ENCODE measurements around the gene VANGL2.

VANGL2 gene

GRCh38 chr1:160429125-160429561, 28.8 kb downstream of the VANGL2 start:
- DNase-seq: no peak

- DNase-seq: peak; percentile 40
Observed at GRCh38 chr1:160429702-160430535, 29.6 kb downstream of the VANGL2 start.

- DNase-seq: no peak
Observed at GRCh38 chr1:160431006-160431405, 30.6 kb downstream of the VANGL2 start.

DNA sequence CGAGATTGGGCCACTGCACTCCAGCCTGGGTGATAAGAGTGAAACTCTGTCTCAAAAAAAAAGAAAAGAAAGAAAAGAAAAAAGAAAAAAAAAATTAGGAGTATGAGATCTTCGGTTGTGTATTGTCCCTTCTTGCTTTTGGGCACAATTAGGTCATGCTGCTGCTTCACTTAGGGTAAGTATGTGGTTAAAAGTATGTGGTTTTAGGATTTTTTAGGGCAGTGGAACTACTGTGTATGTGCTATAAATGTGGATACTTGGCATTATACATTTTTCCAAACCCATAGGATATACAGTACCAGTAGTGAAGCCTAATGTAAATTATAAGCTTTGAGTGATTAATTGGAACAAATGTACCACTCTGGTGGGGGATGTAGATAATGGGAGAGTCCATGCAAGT, 31.2 kb downstream of the VANGL2 start:
- no peak for DNase-seq

DNA sequence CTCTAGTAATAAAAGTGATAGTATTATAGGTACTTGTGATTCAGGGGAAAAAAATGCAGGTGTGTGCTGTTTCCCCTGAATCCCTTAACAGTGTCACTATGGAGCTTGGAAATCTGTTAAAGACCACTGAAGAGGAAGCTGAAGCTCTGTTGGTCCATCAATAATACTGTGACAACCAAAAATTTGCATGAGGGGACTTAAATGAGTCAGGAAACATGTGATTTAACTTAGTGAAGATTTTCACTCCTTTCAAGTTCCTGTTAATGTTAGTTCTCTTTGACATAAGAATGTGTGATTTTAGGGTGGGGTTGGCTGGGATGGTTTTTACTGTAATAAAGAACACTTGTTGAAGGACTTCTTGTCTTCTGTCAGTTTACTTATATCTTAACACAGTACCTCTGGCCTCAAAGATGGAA, 32.0 kb downstream of the VANGL2 start:
- DNase-seq: peak; percentile 48

GRCh38 chr1:160436966-160437365, 36.6 kb downstream of the VANGL2 start:
- DNase-seq: peak; percentile 68

GRCh38 chr1:160437432-160438316, 37.3 kb downstream of the VANGL2 start:
- peak; percentile 74 for DNase-seq

- peak; percentile 48 for DNase-seq
Observed at GRCh38 chr1:160438317-160438918, 38.1 kb downstream of the VANGL2 start.

GRCh38 chr1:160438935-160439334, 38.6 kb downstream of the VANGL2 start:
- no peak for DNase-seq

- no peak for DNase-seq
Observed at GRCh38 chr1:160439718-160440117, 39.4 kb downstream of the VANGL2 start.

- DNase-seq: peak; percentile 30
Observed at GRCh38 chr1:160446945-160447600, 46.7 kb downstream of the VANGL2 start.

- DNase-seq: no peak
Observed at GRCh38 chr1:160449494-160449893, 49.1 kb downstream of the VANGL2 start.

- DNase-seq: no peak
Observed at GRCh38 chr1:160451119-160451858, 50.9 kb downstream of the VANGL2 start.

DNA sequence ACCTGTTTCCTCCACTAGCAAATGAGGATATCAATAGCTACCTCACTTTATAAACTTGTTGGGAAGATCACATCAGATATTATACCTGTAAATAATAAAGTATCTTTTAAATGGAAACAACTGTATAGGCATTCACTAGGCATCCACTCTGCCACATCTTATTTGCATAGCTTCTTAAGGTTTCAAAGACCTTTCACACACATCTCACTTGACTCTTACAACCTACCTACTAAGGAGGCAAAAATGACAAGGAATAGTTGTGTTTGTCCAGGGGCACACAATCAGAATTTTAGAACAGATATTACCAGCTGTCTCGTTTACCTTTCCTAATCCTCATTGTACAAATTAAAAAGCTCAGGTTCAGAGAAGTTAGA, 51.5 kb downstream of the VANGL2 start:
- no peak for DNase-seq

DNA sequence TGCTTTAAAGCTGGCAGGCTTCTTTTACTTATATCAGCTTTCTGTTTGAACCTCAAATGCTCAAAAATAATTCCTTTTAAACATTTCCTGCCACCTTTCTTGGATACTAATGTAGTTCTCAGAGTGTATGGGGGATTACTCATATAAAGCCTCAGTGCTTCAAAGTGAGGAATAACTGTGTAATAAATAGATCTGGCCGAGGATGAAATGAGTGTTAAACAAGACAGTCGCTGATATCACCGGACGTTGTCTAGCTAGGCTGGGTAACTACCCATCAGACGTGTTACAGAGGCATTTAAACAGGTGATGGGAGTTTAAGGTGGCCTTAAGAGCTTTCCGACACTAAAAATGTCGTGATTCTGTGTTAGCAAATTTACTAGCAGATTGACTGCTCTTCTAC, 53.1 kb downstream of the VANGL2 start:
- DNase-seq: no peak

GRCh38 chr1:160454371-160455152, 54.2 kb downstream of the VANGL2 start:
- DNase-seq: no peak

DNA sequence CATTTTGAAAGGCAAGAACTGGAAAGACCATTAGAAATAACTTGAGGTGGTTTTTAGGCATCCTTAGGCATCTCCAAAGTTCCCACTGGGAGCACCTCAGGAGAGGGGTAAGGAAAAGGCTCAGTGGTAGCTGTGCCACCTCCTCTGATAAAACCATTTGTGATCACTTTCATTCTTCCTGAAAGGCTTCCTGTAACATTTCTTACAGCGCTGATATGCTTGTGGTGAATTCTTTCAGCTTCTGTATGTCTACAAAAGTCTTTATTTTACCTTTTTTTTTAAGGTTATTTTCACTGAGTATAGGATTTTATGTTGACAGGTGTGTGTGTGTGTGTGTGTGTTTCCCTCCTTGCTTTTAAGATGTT, 54.8 kb downstream of the VANGL2 start:
- DNase-seq: no peak

DNA sequence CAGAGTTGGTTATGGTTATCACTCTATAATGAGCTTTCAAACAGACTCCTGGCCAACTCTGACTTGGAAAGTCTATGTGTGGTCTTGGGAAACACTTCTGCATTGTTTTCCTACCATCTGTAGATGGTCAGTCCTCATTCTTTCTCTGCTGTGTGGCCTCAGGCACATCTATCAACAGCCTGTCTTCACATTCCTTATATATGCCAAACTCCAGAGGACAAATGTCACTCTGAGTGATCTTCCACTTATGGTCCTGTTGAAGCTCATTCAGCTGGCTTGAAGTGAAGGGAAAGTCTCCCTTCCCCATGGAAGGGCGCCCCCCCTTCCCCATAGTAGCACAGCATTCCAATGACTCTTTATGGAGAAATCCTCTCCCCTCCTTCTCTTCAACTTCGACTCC, 58.7 kb downstream of the VANGL2 start:
- no peak for DNase-seq

- no peak for DNase-seq
Observed at GRCh38 chr1:160459687-160460086, 59.3 kb downstream of the VANGL2 start.

- DNase-seq: no peak
Observed at GRCh38 chr1:160460214-160460642, 59.9 kb downstream of the VANGL2 start.

- no peak for DNase-seq
Observed at GRCh38 chr1:160460683-160461287, 60.4 kb downstream of the VANGL2 start.

All from OCI-M1 (cell line).